BE2C (cell line): ENCODE results near the gene TEN1.

ENCODE experiments used
- DNase-seq: peaks from one replicate; pipeline ENCODE4 v3.0.0-alpha.2; 2020
- H3K27me3 ChIP-seq: fragments of 250-450 bp; sonication (Bioruptor Pico); 2 replicates; pipeline ENCODE4 v1.5.1; 2020; ENCODE audit warnings: mild to moderate bottlenecking
- H3K36me3 ChIP-seq: fragments of 250-450 bp; sonication (Bioruptor Pico); 2 replicates; pipeline ENCODE4 v1.5.1; 2020; ENCODE audit warnings: mild to moderate bottlenecking
- H3K4me1 ChIP-seq: fragments of 250-450 bp; sonication (Bioruptor Pico); 2 replicates; pipeline ENCODE4 v1.5.1; 2020
- H3K4me3 ChIP-seq: 2 replicates; pipeline ENCODE4 v1.5.1; 2011; ENCODE audit warnings: low read depth, low read length
- H3K9me3 ChIP-seq: fragments of 250-450 bp; sonication (Bioruptor Pico); 2 replicates; pipeline ENCODE4 v1.5.1; 2020
- CTCF ChIP-seq: IDR thresholded peaks from 2 replicates; pipeline ENCODE4 v1.5.1; 2012; ENCODE audit warnings: mild to moderate bottlenecking, low read depth, low read length

TEN1 gene

GRCh38 chr17:75940727-75941441 is 38.2 kb upstream of the TEN1 start, which contains the start of gene FBF1:
FBF1 (minus strand) TSS chr17:75941042; CDS start chr17:75938149, 2,893 bp downstream.
- Histone ChIP-seq H3K9me3 (no peaks in the 10 kb centered on the region), H3K27me3 (no peaks in the 10 kb centered on the region), H3K4me1 (peaks cover 6% of the 10 kb centered on the region), H3K36me3 (no peaks in the 10 kb centered on the region), H3K4me3 (peak within 1 kb of the TSS; percentile 86)
- 0 out of 2 replicates have a peak, but pooled peaks have one; percentile 2 for TF ChIP-seq CTCF
- peak; percentile 98 for DNase-seq

GRCh38 chr17:75941442-75941819 is 37.6 kb upstream of the TEN1 start:
- Histone ChIP-seq H3K36me3 (no peaks in the 10 kb centered on the region), H3K27me3 (no peaks in the 10 kb centered on the region), H3K4me1 (peaks cover 6% of the 10 kb centered on the region), H3K4me3 (peak overlapping the region; percentile 86), H3K9me3 (no peaks in the 10 kb centered on the region)
- TF ChIP-seq CTCF: no peak
- no peak for DNase-seq

GRCh38 chr17:75942473-75942872 is 36.6 kb upstream of the TEN1 start:
- Histone ChIP-seq H3K4me3 (no peak overlapping the region), H3K36me3 (no peaks in the 10 kb centered on the region; the same call in 1 of the 2 replicates), H3K4me1 (peaks cover 6% of the 10 kb centered on the region), H3K9me3 (no peaks in the 10 kb centered on the region), H3K27me3 (no peaks in the 10 kb centered on the region)
- DNase-seq: no peak
- TF ChIP-seq CTCF: no peak

GRCh38 chr17:75943491-75943890 is 35.5 kb upstream of the TEN1 start:
- Histone ChIP-seq H3K4me1 (no peaks in the 10 kb centered on the region; the same call in 1 of the 2 replicates), H3K36me3 (peaks cover 7% of the 10 kb centered on the region), H3K9me3 (no peaks in the 10 kb centered on the region), H3K27me3 (no peaks in the 10 kb centered on the region), H3K4me3 (no peak overlapping the region)
- DNase-seq: no peak
- TF ChIP-seq CTCF: no peak

GRCh38 chr17:75945211-75945610 is 33.8 kb upstream of the TEN1 start:
- DNase-seq: no peak
- no peaks in the 10 kb centered on the region; the same call in 1 of the 2 replicates for H3K4me1 ChIP-seq
- H3K4me3 ChIP-seq: no peak overlapping the region
- H3K9me3 ChIP-seq: no peaks in the 10 kb centered on the region
- no peaks in the 10 kb centered on the region for H3K27me3 ChIP-seq
- peaks cover 21% of the 10 kb centered on the region for H3K36me3 ChIP-seq
- TF ChIP-seq CTCF: no peak

GRCh38 chr17:75950421-75950820 is 28.6 kb upstream of the TEN1 start:
- H3K27me3 ChIP-seq: no peaks in the 10 kb centered on the region
- H3K36me3 ChIP-seq: peaks cover 49% of the 10 kb centered on the region
- no peaks in the 10 kb centered on the region for H3K9me3 ChIP-seq
- no peak for DNase-seq
- H3K4me3 ChIP-seq: no peak overlapping the region
- H3K4me1 ChIP-seq: no peaks in the 10 kb centered on the region; the same call in 1 of the 2 replicates
- TF ChIP-seq CTCF: no peak
